Nephron progenitor cell (in vitro differentiated cells): ENCODE results near the gene PMEL.

Source experiments
- DNase-seq: peaks from one replicate; pipeline ENCODE4 v3.0.0; 2021
- H3K27ac Mint-ChIP-seq: 2 replicates; pipeline ENCODE4 v1.8.0; 2021; ENCODE audit warnings: mild to moderate bottlenecking, moderate library complexity, mixed read lengths
- H3K27me3 Mint-ChIP-seq: 2 replicates; pipeline ENCODE4 v1.8.0; 2021; ENCODE audit warnings: mild to moderate bottlenecking, low read depth, mixed read lengths; ENCODE audit not compliant: poor library complexity
- H3K36me3 Mint-ChIP-seq: 2 replicates; pipeline ENCODE4 v1.8.0; 2021; ENCODE audit warnings: low read depth, mixed read lengths
- H3K4me1 Mint-ChIP-seq: 2 replicates; pipeline ENCODE4 v1.8.0; 2021; ENCODE audit warnings: mixed read lengths
- H3K4me3 Mint-ChIP-seq: 2 replicates; pipeline ENCODE4 v1.8.0; 2021; ENCODE audit warnings: mild to moderate bottlenecking, moderate library complexity, mixed read lengths
- H3K9me3 Mint-ChIP-seq: 2 replicates; pipeline ENCODE4 v1.8.0; 2021; ENCODE audit warnings: mild to moderate bottlenecking, moderate library complexity, mixed read lengths
- TF ChIP-seq, protein P1 (sequence below): fragments of 200-600 bp; sonication (generic); IDR thresholded peaks from 2 replicates; pipeline ENCODE4 v1.5.0; 2021; ENCODE audit warnings: antibody characterized with exemption

The PMEL gene

DNA sequence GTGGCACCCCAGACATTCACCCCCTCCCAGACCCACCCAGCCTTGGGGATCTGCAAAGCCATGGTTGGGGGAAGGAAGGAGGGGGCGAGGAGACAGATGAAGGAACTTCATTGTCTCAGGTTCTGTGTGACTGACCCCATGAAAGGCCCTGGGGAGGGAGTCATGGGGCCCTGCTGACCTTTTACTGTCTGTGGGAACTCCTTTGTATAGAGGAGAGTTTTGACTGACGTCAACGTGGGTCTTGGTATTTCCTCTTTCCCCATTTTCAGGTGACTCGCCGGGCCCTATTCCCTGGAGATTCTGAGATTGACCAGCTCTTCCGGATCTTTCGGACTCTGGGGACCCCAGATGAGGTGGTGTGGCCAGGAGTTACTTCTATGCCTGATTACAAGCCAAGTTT, 4.9 kb upstream of the PMEL start:
- TF ChIP-seq, protein P1, sequence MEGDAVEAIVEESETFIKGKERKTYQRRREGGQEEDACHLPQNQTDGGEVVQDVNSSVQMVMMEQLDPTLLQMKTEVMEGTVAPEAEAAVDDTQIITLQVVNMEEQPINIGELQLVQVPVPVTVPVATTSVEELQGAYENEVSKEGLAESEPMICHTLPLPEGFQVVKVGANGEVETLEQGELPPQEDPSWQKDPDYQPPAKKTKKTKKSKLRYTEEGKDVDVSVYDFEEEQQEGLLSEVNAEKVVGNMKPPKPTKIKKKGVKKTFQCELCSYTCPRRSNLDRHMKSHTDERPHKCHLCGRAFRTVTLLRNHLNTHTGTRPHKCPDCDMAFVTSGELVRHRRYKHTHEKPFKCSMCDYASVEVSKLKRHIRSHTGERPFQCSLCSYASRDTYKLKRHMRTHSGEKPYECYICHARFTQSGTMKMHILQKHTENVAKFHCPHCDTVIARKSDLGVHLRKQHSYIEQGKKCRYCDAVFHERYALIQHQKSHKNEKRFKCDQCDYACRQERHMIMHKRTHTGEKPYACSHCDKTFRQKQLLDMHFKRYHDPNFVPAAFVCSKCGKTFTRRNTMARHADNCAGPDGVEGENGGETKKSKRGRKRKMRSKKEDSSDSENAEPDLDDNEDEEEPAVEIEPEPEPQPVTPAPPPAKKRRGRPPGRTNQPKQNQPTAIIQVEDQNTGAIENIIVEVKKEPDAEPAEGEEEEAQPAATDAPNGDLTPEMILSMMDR, result no peak
- no peak overlapping the region for H3K4me3 Mint-ChIP-seq

DNA sequence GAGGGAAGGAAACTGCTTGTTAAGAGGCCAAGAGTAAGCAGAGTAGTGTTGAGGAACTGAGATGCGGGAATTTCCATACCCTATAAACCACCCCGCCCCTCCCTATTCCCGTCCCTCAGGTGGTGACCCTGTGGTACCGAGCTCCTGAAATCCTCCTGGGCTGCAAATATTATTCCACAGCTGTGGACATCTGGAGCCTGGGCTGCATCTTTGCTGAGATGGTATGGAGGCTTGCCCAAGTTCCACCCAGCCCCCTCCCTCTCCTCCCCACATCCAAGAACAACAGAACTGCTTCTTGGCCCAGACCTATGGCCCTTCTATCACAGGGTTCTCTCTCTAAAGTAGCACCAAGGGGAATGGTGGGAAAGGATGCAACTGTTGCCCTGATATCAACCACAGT, 3.5 kb upstream of the PMEL start:
- Mint-ChIP-seq H3K9me3 (no peaks in the 10 kb centered on the region), H3K27ac (no peak overlapping the region), H3K27me3 (peaks cover 2% of the 10 kb centered on the region), H3K4me1 (peaks cover 47% of the 10 kb centered on the region), H3K36me3 (peaks cover 17% of the 10 kb centered on the region), H3K4me3 (no peak overlapping the region)
- TF ChIP-seq, protein P1, result no peak
- no peak for DNase-seq

More for the DNA sequence above, 4.9 kb upstream of the PMEL start:
- no peaks in the 10 kb centered on the region for H3K9me3 Mint-ChIP-seq
- H3K27me3 Mint-ChIP-seq, result no peaks in the 10 kb centered on the region
- H3K4me1 Mint-ChIP-seq, result peaks cover 37% of the 10 kb centered on the region
- peak overlapping the region; percentile 76 for H3K27ac Mint-ChIP-seq
- peaks cover 17% of the 10 kb centered on the region for H3K36me3 Mint-ChIP-seq
- no peak for DNase-seq

DNA sequence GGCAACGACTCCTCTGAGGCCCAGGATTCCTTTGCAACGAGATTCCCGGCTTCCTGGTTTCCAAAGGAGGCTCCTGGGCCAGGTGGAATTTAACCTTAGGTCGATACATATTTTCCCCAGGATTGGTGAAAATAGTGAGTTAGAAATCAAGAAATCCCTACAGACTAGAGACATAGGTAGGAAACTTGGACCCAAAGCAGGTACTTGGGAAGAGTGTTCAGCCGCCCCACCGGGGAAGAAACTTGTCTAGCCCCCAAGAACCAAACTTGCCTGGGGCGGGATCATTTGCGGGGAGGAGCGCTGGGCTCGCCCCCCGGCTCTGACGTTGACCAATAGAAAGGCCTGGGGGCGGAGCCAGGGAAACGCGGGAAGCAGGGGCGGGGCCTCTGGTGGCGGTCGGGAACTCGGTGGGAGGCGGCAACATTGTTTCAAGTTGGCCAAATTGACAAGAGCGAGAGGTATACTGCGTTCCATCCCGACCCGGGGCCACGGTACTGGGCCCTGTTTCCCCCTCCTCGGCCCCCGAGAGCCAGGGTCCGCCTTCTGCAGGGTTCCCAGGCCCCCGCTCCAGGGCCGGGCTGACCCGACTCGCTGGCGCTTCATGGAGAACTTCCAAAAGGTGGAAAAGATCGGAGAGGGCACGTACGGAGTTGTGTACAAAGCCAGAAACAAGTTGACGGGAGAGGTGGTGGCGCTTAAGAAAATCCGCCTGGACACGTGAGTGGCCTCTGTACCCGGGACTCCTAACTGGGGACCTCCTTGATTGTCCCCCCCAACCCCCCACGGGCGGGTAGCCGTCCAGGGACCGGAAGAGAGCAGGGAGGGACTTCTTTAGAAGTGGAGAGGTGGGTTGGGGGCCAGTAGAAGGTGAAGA, 803 bp upstream of the PMEL start, which contains the start of gene CDK2:
Gene CDK2 (plus strand): TSS at position 423 of the 874 bp plus-strand sequence. CDS start 179 bp downstream, at position 602.
- DNase-seq, result peak; percentile 98
- Mint-ChIP-seq H3K4me1 (peaks cover 52% of the 10 kb centered on the region), H3K27me3 (peaks cover 2% of the 10 kb centered on the region), H3K4me3 (peak within 1 kb of the TSS; percentile 99), H3K36me3 (peaks cover 17% of the 10 kb centered on the region), H3K27ac (peak within 1 kb of the TSS; percentile 95), H3K9me3 (no peaks in the 10 kb centered on the region)
- TF ChIP-seq, protein P1, result no peak

DNA sequence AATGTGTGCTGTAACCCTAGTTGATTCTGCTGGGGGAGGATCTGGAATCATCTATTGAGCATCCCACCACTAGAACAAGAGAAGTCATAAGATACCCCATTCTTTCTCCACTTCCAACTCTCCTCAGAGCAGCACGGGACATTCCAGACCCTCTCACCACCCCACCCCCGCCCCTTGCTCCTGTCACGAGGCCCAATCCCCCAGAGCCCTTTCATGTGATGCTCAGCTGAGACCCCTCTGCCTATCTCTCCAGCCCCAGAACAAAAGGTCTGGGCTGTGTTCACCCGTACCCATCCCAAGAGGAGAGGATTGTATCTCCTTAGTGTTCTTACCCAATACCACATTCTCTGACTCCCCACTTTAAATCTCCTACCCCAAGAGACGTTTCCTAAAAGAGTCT, 602 bp downstream of the PMEL start:
- no peaks in the 10 kb centered on the region for H3K9me3 Mint-ChIP-seq
- peaks cover 40% of the 10 kb centered on the region for H3K4me1 Mint-ChIP-seq
- H3K36me3 Mint-ChIP-seq, result peaks cover 6% of the 10 kb centered on the region
- no peak overlapping the region for H3K27ac Mint-ChIP-seq
- H3K4me3 Mint-ChIP-seq, result peak overlapping the region; percentile 99
- TF ChIP-seq, protein P1, result no peak
- peaks cover 6% of the 10 kb centered on the region for H3K27me3 Mint-ChIP-seq
- DNase-seq, result peak; percentile 13

DNA sequence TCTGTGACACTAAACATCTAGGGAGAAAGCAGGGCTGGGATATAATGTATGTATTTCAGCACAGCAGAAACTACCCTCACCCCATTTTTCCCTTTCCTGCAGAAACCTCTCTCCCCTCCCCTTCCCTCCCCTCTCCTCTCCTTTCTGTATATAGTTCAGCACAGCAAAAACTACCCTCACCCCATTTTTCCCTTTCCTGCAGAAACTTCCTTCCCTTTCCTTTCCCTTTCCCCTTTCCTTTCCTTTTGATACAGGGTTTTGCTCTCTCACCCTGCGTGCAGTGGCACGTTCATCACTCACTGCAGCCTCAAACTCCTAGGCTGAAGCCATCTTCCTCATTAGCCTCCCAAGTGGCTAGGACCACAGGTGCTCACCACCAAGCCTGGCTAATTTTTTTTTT, 2.1 kb downstream of the PMEL start:
- H3K36me3 Mint-ChIP-seq, result no peaks in the 10 kb centered on the region
- no peaks in the 10 kb centered on the region for H3K9me3 Mint-ChIP-seq
- peaks cover 39% of the 10 kb centered on the region for H3K4me1 Mint-ChIP-seq
- DNase-seq, result no peak
- H3K27me3 Mint-ChIP-seq, result peaks cover 6% of the 10 kb centered on the region
- TF ChIP-seq, protein P1, result no peak
- H3K27ac Mint-ChIP-seq, result no peak overlapping the region
- no peak overlapping the region for H3K4me3 Mint-ChIP-seq
